Caco-2 (cell line): Measurements from ENCODE around the gene BPIFB6. TPM values are rescaled to one million over a fixed set of nuclear protein-coding genes. Genes with fewer than 3 reads are reported as not detected.

Source experiments
- BruUV-seq: library from RNA; stranded (reverse); fragments of 400-500 nt; replicated peaks from 2 replicates; lab custom pipeline; 2021; lab: Mats Ljungman, UMichigan
- CTCF ChIA-PET: fragments of 300-600 bp; sonication (Branson Sonifier 250); formaldehyde crosslinking; loops from one replicate; lab custom pipeline; 2022; ENCODE audit warnings: antibody characterized with exemption; lab: Charles Lee
- POLR2A ChIA-PET: fragments of 300-600 bp; sonication (Branson Sonifier 250); formaldehyde crosslinking; loops from one replicate; lab custom pipeline; 2022; ENCODE audit warnings: antibody characterized with exemption; lab: Charles Lee
- DNase-seq, 2 experiments: peaks; one replicate each; pipeline versions ENCODE4 v3.0.0 to v3.0.0-alpha.2; 2020 to 2022
- H3K27me3 ChIP-seq: replicated peaks from 2 replicates; pipeline ENCODE4 v1.6.0; 2011; ENCODE audit warnings: low read length; ENCODE audit not compliant: control insufficient read depth, insufficient read depth
- H3K36me3 ChIP-seq: 2 replicates; pipeline ENCODE4 v1.5.1; 2011; ENCODE audit warnings: low read length; ENCODE audit not compliant: control insufficient read depth, insufficient read depth
- H3K4me1 ChIP-seq: fragments of 250-450 bp; sonication (Bioruptor Pico); 2 replicates; pipeline ENCODE4 v1.5.1; 2020; ENCODE audit warnings: mild to moderate bottlenecking
- H3K4me3 ChIP-seq: 2 replicates; pipeline ENCODE4 v1.5.1; 2011; ENCODE audit warnings: low read depth, mild to moderate bottlenecking, control low read depth, low read length
- H3K9me3 ChIP-seq: fragments of 250-450 bp; sonication (Bioruptor Pico); 2 replicates; pipeline ENCODE4 v1.5.1; 2020; ENCODE audit warnings: mild to moderate bottlenecking, moderate library complexity
- H3K27ac Mint-ChIP-seq: one replicate; pipeline ENCODE4 v1.8.0; 2022; ENCODE audit warnings: mixed read lengths; ENCODE audit not compliant: unreplicated experiment
- H3K27me3 Mint-ChIP-seq: one replicate; pipeline ENCODE4 v1.8.0; 2022; ENCODE audit warnings: mixed read lengths; ENCODE audit not compliant: insufficient read depth, unreplicated experiment
- H3K36me3 Mint-ChIP-seq: one replicate; pipeline ENCODE4 v1.8.0; 2022; ENCODE audit warnings: mild to moderate bottlenecking, mixed read lengths; ENCODE audit not compliant: insufficient read depth, unreplicated experiment
- H3K4me1 Mint-ChIP-seq: one replicate; pipeline ENCODE4 v1.8.0; 2022; ENCODE audit warnings: low read depth, mixed read lengths; ENCODE audit not compliant: unreplicated experiment
- H3K4me3 Mint-ChIP-seq: one replicate; pipeline ENCODE4 v1.8.0; 2022; ENCODE audit warnings: mild to moderate bottlenecking, moderate library complexity, mixed read lengths; ENCODE audit not compliant: unreplicated experiment
- H3K9me3 Mint-ChIP-seq: one replicate; pipeline ENCODE4 v1.8.0; 2022; ENCODE audit warnings: mixed read lengths; ENCODE audit not compliant: unreplicated experiment
- CTCF ChIP-seq, 2 experiments: fragments of 200-600 bp in 1 of 2; IDR thresholded peaks; 1 replicate in 1 of 2; 2 replicates in 1 of 2; pipeline versions ENCODE4 v1.5.1 to v1.8.0; 2011 to 2022; ENCODE audit warnings: antibody characterized with exemption in 1 of 2, control low read depth in 1 of 2, inconsistent platforms in 1 of 2, low read depth in 1 of 2, low read length in 1 of 2, mild to moderate bottlenecking in 1 of 2, moderate library complexity in 1 of 2; ENCODE audit not compliant: insufficient read depth in 1 of 2, severe bottlenecking in 1 of 2, unreplicated experiment in 1 of 2
- intact Hi-C: fragments of 100-400 bp; cut with micrococcal nuclease; formaldehyde crosslinking; loops from one replicate; pipeline ENCODE4 v1.10.0; 2022; ENCODE audit not compliant: unreplicated experiment
- total RNA-seq: library from RNA; stranded (reverse); gene quantifications from 2 replicates; pipeline ENCODE4 v1.2.3, GENCODE V29; 2022

Gene BPIFB6
- total RNA-seq, 1 experiment from 2014 or later, result not detected

- TF ChIP-seq CTCF (IDR thresholded peaks at IDR 0.05; ENCODE audit: insufficient read depth in 1 of 2, low read depth in 1 of 2, low read length in 1 of 2, severe bottlenecking in 1 of 2, unreplicated experiment in 1 of 2), result no peak
- no TSS peak for BruUV-seq
- POLR2A ChIA-PET, result no interaction called here
- no peaks in the 10 kb centered on the region for H3K36me3 Mint-ChIP-seq
- intact Hi-C loops, result no loop called here
- H3K27me3 ChIP-seq, result no peaks in the 10 kb centered on the region; the same call in 1 of the 2 replicates
- no peak overlapping the region for H3K27ac Mint-ChIP-seq
- peaks cover 12% of the 10 kb centered on the region for H3K27me3 Mint-ChIP-seq
- H3K4me1 Mint-ChIP-seq, result no peaks in the 10 kb centered on the region
- no peaks in the 10 kb centered on the region for H3K4me1 ChIP-seq
- H3K9me3 Mint-ChIP-seq, result no peaks in the 10 kb centered on the region
- no peak overlapping the region for H3K4me3 ChIP-seq
- no peak overlapping the region for H3K4me3 Mint-ChIP-seq
- DNase-seq, result no peak
- H3K9me3 ChIP-seq, result no peaks in the 10 kb centered on the region
- CTCF ChIA-PET, result interaction anchor here (0.6 to 1.8 kb wide), 2 partner anchors 9 to 49 kb away, joined by 6 read pairs; no protein-coding TSS in a partner anchor
- no peaks in the 10 kb centered on the region for H3K36me3 ChIP-seq
Measured at GRCh38 chr20:33086052-33086722, 54.7 kb downstream of the BPIFB6 start.

GRCh38 chr20:33091147-33091546, 59.7 kb downstream of the BPIFB6 start:
- H3K9me3 ChIP-seq, result no peaks in the 10 kb centered on the region
- DNase-seq, result no peak
- ChIA-PET CTCF (interaction anchor here (0.5 kb wide), 1 partner anchor 706 kb away, joined by 3 read pairs; no protein-coding TSS in a partner anchor), POLR2A (no interaction called here)
- H3K27me3 ChIP-seq, result no peaks in the 10 kb centered on the region; the same call in 1 of the 2 replicates
- no TSS peak for BruUV-seq
- Mint-ChIP-seq H3K9me3 (no peaks in the 10 kb centered on the region), H3K27ac (no peak overlapping the region), H3K4me3 (no peak overlapping the region), H3K27me3 (peaks cover 11% of the 10 kb centered on the region), H3K4me1 (no peaks in the 10 kb centered on the region), H3K36me3 (no peaks in the 10 kb centered on the region)
- no peak for TF ChIP-seq CTCF (IDR thresholded peaks at IDR 0.05; ENCODE audit: insufficient read depth in 1 of 2, low read depth in 1 of 2, low read length in 1 of 2, severe bottlenecking in 1 of 2, unreplicated experiment in 1 of 2)
- H3K36me3 ChIP-seq, result no peaks in the 10 kb centered on the region
- H3K4me3 ChIP-seq, result no peak overlapping the region
- H3K4me1 ChIP-seq, result no peaks in the 10 kb centered on the region
- intact Hi-C loops, result no loop called here

- H3K27ac Mint-ChIP-seq, result no peak overlapping the region
- Histone ChIP-seq H3K27me3 (no peaks in the 10 kb centered on the region; the same call in 1 of the 2 replicates), H3K4me3 (no peak overlapping the region), H3K4me1 (no peaks in the 10 kb centered on the region), H3K36me3 (no peaks in the 10 kb centered on the region), H3K9me3 (no peaks in the 10 kb centered on the region)
- peaks cover 11% of the 10 kb centered on the region for H3K27me3 Mint-ChIP-seq
- H3K36me3 Mint-ChIP-seq, result no peaks in the 10 kb centered on the region
- intact Hi-C loops, result no loop called here
- ChIA-PET POLR2A (no interaction called here), CTCF (interaction anchor here (0.5 kb wide), 1 partner anchor 707 kb away, joined by 3 read pairs; no protein-coding TSS in a partner anchor)
- TF ChIP-seq CTCF (IDR thresholded peaks at IDR 0.05; ENCODE audit: insufficient read depth in 1 of 2, low read depth in 1 of 2, low read length in 1 of 2, severe bottlenecking in 1 of 2, unreplicated experiment in 1 of 2), result no peak
- no peak overlapping the region for H3K4me3 Mint-ChIP-seq
- no peaks in the 10 kb centered on the region for H3K9me3 Mint-ChIP-seq
- no peaks in the 10 kb centered on the region for H3K4me1 Mint-ChIP-seq
- BruUV-seq, result no TSS peak
- DNase-seq, result no peak
Measured at GRCh38 chr20:33091693-33092092, 60.2 kb downstream of the BPIFB6 start.
